Peyer's patch (tissue), 4 donors: ENCODE results near the gene SSX2IP. TPM values are rescaled to one million over a fixed set of nuclear protein-coding genes. Genes with fewer than 3 reads are reported as not detected.
A peak's percentile ranks its signal among the peaks of the same experiment; 100 is the strongest.
"Not testable (repeated sequence)": the region's sequence is repeated elsewhere in the genome, so short reads cannot be mapped to it uniquely, and the experiment has no call there.

Experiments
- DNase-seq, 3 donors: peaks; one replicate each; pipeline ENCODE4 v3.0.0-alpha.2; 2017 to 2019
- H3K27ac ChIP-seq, 4 donors: fragments of 200-600 bp; sonication (generic); one replicate each; pipeline ENCODE4 v1.5.1; 2016 to 2019
- H3K27me3 ChIP-seq, 2 donors: fragments of 200-600 bp; sonication (generic); one replicate each; pipeline ENCODE4 v1.5.1; 2019
- H3K36me3 ChIP-seq, 3 donors: fragments of 200-600 bp; sonication (generic); one replicate each; pipeline ENCODE4 v1.5.1; 2016 to 2019
- H3K4me1 ChIP-seq, 4 donors: fragments of 200-600 bp; sonication (generic); one replicate each; pipeline ENCODE4 v1.5.1; 2016 to 2019
- H3K4me3 ChIP-seq, 4 donors: fragments of 200-600 bp; sonication (generic); 1 replicate in 3 of 4; 2 replicates in 1 of 4; pipeline ENCODE4 v1.5.1; 2016 to 2019; ENCODE audit warnings: mild to moderate bottlenecking in 1 of 4
- H3K9me3 ChIP-seq, 4 donors: fragments of 200-600 bp; sonication (generic); one replicate each; pipeline ENCODE4 v1.5.1; 2016 to 2019; ENCODE audit warnings: mild to moderate bottlenecking in 1 of 4
- CTCF ChIP-seq, 6 experiments: fragments of 450-650 bp in 4 of 6; fragments of 200-600 bp in 2 of 6; sonication (generic) in 1 of 6; IDR thresholded peaks; one replicate each; pipeline ENCODE4 v1.5.1; 2017 to 2019; ENCODE audit warnings: antibody characterized with exemption in 6 of 6, mild to moderate bottlenecking in 3 of 6, moderate library complexity in 1 of 6
- POLR2A ChIP-seq, 2 donors: fragments of 450-650 bp; IDR thresholded peaks; one replicate each; pipeline ENCODE4 v1.5.1; 2017; ENCODE audit warnings: antibody characterized with exemption in 2 of 2, mild to moderate bottlenecking in 2 of 2, moderate library complexity in 2 of 2
- total RNA-seq, 4 donors: library from RNA; depleted of rRNA; stranded (reverse); fragments of >200 nt; gene quantifications; one replicate each; pipeline ENCODE4 v1.1.0, GENCODE V29; 2016

Gene SSX2IP
- total RNA-seq, 4 donors from 2014 or later: 10.7 to 20.6 (median 11.7) TPM

GRCh38 chr1:84735483-84735882, 45.2 kb upstream of the SSX2IP start:
- H3K27ac ChIP-seq: no peak overlapping the region
- H3K27me3 ChIP-seq: no peaks in the 10 kb centered on the region
- DNase-seq: no peak
- H3K9me3 ChIP-seq: no peaks in the 10 kb centered on the region
- no peak overlapping the region for H3K4me3 ChIP-seq
- H3K4me1 ChIP-seq: no peaks in the 10 kb centered on the region
- H3K36me3 ChIP-seq: no peaks in the 10 kb centered on the region
- TF ChIP-seq POLR2A (IDR thresholded peaks at IDR 0.05) (no peak), CTCF (IDR thresholded peaks at IDR 0.05) (no peak)

GRCh38 chr1:84732520-84732919, 42.3 kb upstream of the SSX2IP start:
- no peak overlapping the region for H3K4me3 ChIP-seq
- H3K4me1 ChIP-seq: no peaks in the 10 kb centered on the region
- DNase-seq: no peak
- H3K36me3 ChIP-seq: no peaks in the 10 kb centered on the region
- no peaks in the 10 kb centered on the region for H3K27me3 ChIP-seq
- H3K9me3 ChIP-seq: no peaks in the 10 kb centered on the region
- no peak for TF ChIP-seq CTCF (IDR thresholded peaks at IDR 0.05)
- TF ChIP-seq POLR2A (IDR thresholded peaks at IDR 0.05): no peak
- H3K27ac ChIP-seq: no peak overlapping the region

GRCh38 chr1:84731519-84731918, 41.3 kb upstream of the SSX2IP start:
- Histone ChIP-seq H3K9me3 (no peaks in the 10 kb centered on the region), H3K4me1 (no peaks in the 10 kb centered on the region), H3K36me3 (no peaks in the 10 kb centered on the region), H3K27me3 (no peaks in the 10 kb centered on the region), H3K4me3 (no peak overlapping the region), H3K27ac (no peak overlapping the region)
- no peak for TF ChIP-seq POLR2A (IDR thresholded peaks at IDR 0.05)
- TF ChIP-seq CTCF (IDR thresholded peaks at IDR 0.05): no peak
- DNase-seq: no peak

- H3K9me3 ChIP-seq, H3K4me3 ChIP-seq, H3K36me3 ChIP-seq, DNase-seq, H3K27ac ChIP-seq, H3K4me1 ChIP-seq, H3K27me3 ChIP-seq: not testable (repeated sequence)
These were observed 37.5 kb upstream of the SSX2IP start for GRCh38 chr1:84727711-84728110.

GRCh38 chr1:84726593-84727499, 36.6 kb upstream of the SSX2IP start:
- Histone ChIP-seq H3K27ac (no peak overlapping the region), H3K36me3 (no peaks in the 10 kb centered on the region), H3K27me3 (no peaks in the 10 kb centered on the region), H3K4me1 (no peaks in the 10 kb centered on the region), H3K4me3 (no peak overlapping the region), H3K9me3 (no peaks in the 10 kb centered on the region)
- TF ChIP-seq CTCF (IDR thresholded peaks at IDR 0.05): no peak
- TF ChIP-seq POLR2A (IDR thresholded peaks at IDR 0.05): no peak
- DNase-seq: no peak

GRCh38 chr1:84724128-84724860, 34.0 kb upstream of the SSX2IP start:
- no peak for TF ChIP-seq POLR2A (IDR thresholded peaks at IDR 0.05)
- TF ChIP-seq CTCF (IDR thresholded peaks at IDR 0.05): peak; percentile 13 to 40 (median 32)
- H3K9me3 ChIP-seq: no peaks in the 10 kb centered on the region
- DNase-seq: peak; percentile 42 to 67 (median 48)
- no peak overlapping the region for H3K27ac ChIP-seq
- H3K27me3 ChIP-seq: no peaks in the 10 kb centered on the region
- H3K4me3 ChIP-seq: no peak overlapping the region
- H3K4me1 ChIP-seq: peaks cover 0 to 20% (median 0%) of the 10 kb centered on the region in 4 donors
- no peaks in the 10 kb centered on the region for H3K36me3 ChIP-seq
